Type B pancreatic cell (in vitro differentiated cells): ENCODE data around the gene SPATA20. TPM values are rescaled to one million over a fixed set of nuclear protein-coding genes. Genes with fewer than 3 reads are reported as not detected.

Source experiments
- DNase-seq: peaks from one replicate; pipeline ENCODE4 v3.0.0; 2021; ENCODE audit warnings: mixed read lengths; ENCODE audit not compliant: unreplicated experiment; ENCODE audit errors: extremely low spot score
- H3K27ac Mint-ChIP-seq: 2 replicates; pipeline ENCODE4 v1.8.0; 2021; ENCODE audit warnings: mild to moderate bottlenecking, mixed read lengths
- H3K27me3 Mint-ChIP-seq: 2 replicates; pipeline ENCODE4 v1.8.0; 2021; ENCODE audit warnings: mixed read lengths
- H3K36me3 Mint-ChIP-seq: 2 replicates; pipeline ENCODE4 v1.8.0; 2021; ENCODE audit warnings: mixed read lengths
- H3K4me1 Mint-ChIP-seq: one replicate; pipeline ENCODE4 v1.8.0; 2021; ENCODE audit warnings: mixed read lengths; ENCODE audit not compliant: unreplicated experiment
- H3K4me3 Mint-ChIP-seq: 2 replicates; pipeline ENCODE4 v1.8.0; 2021; ENCODE audit warnings: mild to moderate bottlenecking, mixed read lengths
- H3K9me3 Mint-ChIP-seq: 2 replicates; pipeline ENCODE4 v1.8.0; 2021; ENCODE audit warnings: mixed read lengths
- total RNA-seq: library from RNA; stranded (reverse); gene quantifications from 2 replicates; pipeline ENCODE4 v1.2.1, GENCODE V29; 2021; ENCODE audit warnings: low replicate concordance
- TF ChIP-seq, protein P1 (sequence below): fragments of 200-600 bp; sonication (generic); conservative IDR thresholded peaks from 2 replicates; pipeline ENCODE4 v1.5.0; 2021; ENCODE audit warnings: antibody characterized with exemption, mild to moderate bottlenecking

The SPATA20 gene
- total RNA-seq, 1 donor from 2014 or later, result 51.3 TPM

DNA sequence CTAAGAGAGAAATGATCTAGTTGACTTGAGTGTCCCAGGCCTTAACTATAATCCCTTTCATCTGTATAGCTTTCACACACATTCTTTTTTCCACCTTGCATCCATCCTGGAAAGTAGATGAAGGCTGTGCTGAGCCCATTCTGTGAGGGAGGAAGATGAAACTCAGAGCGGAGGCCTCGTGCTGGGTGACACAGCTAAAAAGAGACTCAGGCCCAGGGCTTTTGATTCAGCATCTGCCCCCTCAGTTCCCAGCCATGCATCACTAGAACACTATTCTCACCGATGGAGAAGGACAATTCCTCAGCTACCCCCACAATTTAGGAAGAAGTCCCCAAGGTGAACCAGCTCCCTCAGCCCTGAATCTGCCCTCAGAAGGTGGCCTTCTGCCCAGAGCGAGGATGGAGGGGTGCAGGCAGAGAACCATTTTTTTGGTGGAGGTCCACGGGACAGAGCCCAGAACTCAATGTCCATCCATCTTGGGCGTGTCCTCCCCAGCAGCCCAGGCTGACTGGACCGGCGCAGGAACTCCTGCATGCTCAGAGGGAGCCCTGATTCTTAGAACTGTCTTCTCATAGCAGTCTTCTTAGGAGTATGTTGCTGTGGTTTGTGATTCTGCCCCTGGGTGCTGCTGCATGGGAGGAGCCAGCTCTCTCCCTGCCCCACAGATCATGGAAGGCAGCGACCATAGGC, 44.5 kb upstream of the SPATA20 start:
- H3K27me3 Mint-ChIP-seq, result no peaks in the 10 kb centered on the region
- DNase-seq, result no peak
- H3K27ac Mint-ChIP-seq, result no peak overlapping the region
- no peaks in the 10 kb centered on the region for H3K9me3 Mint-ChIP-seq
- peaks cover 35% of the 10 kb centered on the region for H3K4me1 Mint-ChIP-seq
- H3K4me3 Mint-ChIP-seq, result no peak overlapping the region
- TF ChIP-seq, protein P1, sequence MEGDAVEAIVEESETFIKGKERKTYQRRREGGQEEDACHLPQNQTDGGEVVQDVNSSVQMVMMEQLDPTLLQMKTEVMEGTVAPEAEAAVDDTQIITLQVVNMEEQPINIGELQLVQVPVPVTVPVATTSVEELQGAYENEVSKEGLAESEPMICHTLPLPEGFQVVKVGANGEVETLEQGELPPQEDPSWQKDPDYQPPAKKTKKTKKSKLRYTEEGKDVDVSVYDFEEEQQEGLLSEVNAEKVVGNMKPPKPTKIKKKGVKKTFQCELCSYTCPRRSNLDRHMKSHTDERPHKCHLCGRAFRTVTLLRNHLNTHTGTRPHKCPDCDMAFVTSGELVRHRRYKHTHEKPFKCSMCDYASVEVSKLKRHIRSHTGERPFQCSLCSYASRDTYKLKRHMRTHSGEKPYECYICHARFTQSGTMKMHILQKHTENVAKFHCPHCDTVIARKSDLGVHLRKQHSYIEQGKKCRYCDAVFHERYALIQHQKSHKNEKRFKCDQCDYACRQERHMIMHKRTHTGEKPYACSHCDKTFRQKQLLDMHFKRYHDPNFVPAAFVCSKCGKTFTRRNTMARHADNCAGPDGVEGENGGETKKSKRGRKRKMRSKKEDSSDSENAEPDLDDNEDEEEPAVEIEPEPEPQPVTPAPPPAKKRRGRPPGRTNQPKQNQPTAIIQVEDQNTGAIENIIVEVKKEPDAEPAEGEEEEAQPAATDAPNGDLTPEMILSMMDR, result no peak
- no peaks in the 10 kb centered on the region for H3K36me3 Mint-ChIP-seq

DNA sequence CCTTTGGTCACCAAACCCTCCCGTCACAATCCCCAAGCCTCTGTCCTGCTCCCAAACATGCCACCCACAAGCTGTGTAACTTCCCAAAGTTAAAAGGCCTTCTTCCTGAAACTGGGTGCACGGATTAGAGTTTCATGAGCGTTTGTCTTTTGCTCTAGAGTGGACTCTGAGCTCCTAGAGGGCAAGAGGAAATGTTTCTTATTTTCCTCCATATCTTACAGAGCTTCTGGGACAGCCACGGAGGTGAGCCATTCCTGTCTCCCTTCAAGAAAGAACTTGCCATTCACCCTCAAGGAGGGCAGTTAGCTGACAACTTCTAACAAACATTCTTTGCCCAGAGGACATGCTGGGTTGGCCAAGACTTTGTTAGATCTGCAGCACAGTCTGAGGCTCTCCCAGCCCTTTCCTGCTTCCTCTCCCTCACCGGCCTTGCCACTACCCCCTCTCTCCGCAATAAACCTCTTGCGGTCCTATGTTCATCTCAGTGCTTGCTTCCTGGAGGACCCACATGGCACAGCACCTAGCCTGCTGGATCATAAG, 41.3 kb upstream of the SPATA20 start:
- peak overlapping the region; percentile 59 for H3K4me3 Mint-ChIP-seq
- H3K27ac Mint-ChIP-seq, result peak overlapping the region; percentile 71
- no peaks in the 10 kb centered on the region for H3K9me3 Mint-ChIP-seq
- no peak for DNase-seq
- H3K36me3 Mint-ChIP-seq, result no peaks in the 10 kb centered on the region
- peaks cover 47% of the 10 kb centered on the region for H3K4me1 Mint-ChIP-seq
- no peaks in the 10 kb centered on the region for H3K27me3 Mint-ChIP-seq
- TF ChIP-seq, protein P1, result no peak

DNA sequence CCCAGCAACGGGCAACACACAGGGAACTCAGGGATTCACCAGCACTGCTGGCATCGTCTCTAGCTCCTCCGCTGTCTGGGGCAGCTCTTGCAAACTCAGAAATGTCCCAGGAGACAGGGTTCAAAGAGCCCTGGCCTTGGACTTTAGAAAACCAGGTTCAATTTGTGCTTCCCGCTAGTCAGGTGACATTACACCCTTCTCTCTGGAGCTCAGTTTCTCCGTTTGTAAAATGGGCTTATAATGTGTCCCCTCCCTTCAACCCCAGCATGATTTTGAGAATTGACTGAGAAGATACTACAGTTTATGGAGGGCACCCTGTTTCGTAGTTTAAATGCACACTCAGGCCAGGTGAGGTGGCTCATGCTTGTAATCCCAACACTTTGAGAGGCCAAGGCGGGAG, 40.7 kb upstream of the SPATA20 start:
- H3K4me1 Mint-ChIP-seq, result peaks cover 53% of the 10 kb centered on the region
- H3K4me3 Mint-ChIP-seq, result peak overlapping the region; percentile 59
- DNase-seq, result no peak
- H3K27me3 Mint-ChIP-seq, result no peaks in the 10 kb centered on the region
- H3K36me3 Mint-ChIP-seq, result no peaks in the 10 kb centered on the region
- peak overlapping the region; percentile 71 for H3K27ac Mint-ChIP-seq
- TF ChIP-seq, protein P1, result no peak
- H3K9me3 Mint-ChIP-seq, result no peaks in the 10 kb centered on the region

DNA sequence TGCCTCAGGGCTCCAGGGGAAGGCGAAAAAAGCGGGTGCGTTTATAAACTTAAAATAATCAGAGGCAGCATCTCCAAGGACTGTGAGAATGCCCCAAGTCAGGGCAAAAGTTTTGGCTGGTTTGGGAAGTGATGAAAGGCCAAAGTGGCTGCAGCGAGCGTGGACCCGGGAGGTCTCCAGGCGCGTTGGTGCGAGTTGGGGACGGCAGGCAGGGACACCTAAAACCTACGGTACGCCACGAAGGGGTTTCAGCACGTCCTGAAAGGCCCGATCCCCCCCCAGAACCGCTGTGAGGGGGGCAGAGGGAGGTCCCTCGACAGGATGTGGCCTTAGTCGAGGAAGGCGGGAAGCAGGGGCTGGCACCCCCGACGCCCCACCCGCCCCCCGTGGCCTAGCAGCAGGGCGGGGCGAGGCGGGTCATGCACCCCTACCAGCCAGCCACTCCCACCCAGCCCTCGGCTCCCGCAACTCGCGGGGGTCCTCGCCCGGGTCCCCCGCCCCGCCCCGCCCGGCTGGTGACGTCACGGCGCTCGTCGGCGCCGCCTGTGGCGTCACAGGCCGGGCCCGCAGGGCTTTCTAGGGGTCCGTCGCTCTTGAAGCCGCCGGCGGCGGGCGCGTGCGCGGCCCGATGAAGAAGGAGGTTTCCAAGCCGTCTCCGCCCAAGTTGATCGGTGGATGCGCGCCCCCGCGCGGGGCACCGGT, 39.0 kb upstream of the SPATA20 start, which contains the start of gene MYCBPAP:
Gene MYCBPAP, plus strand, starts transcription at position 569 of the 702 bp plus-strand sequence. CDS start 236 bp downstream, outside the sequence.
- TF ChIP-seq, protein P1, result no peak
- Mint-ChIP-seq H3K27ac (peak within 1 kb of the TSS; percentile 82), H3K4me1 (peaks cover 45% of the 10 kb centered on the region), H3K36me3 (no peaks in the 10 kb centered on the region), H3K4me3 (peak within 1 kb of the TSS; percentile 87), H3K9me3 (no peaks in the 10 kb centered on the region), H3K27me3 (no peaks in the 10 kb centered on the region)
- DNase-seq, result peak; percentile 85

DNA sequence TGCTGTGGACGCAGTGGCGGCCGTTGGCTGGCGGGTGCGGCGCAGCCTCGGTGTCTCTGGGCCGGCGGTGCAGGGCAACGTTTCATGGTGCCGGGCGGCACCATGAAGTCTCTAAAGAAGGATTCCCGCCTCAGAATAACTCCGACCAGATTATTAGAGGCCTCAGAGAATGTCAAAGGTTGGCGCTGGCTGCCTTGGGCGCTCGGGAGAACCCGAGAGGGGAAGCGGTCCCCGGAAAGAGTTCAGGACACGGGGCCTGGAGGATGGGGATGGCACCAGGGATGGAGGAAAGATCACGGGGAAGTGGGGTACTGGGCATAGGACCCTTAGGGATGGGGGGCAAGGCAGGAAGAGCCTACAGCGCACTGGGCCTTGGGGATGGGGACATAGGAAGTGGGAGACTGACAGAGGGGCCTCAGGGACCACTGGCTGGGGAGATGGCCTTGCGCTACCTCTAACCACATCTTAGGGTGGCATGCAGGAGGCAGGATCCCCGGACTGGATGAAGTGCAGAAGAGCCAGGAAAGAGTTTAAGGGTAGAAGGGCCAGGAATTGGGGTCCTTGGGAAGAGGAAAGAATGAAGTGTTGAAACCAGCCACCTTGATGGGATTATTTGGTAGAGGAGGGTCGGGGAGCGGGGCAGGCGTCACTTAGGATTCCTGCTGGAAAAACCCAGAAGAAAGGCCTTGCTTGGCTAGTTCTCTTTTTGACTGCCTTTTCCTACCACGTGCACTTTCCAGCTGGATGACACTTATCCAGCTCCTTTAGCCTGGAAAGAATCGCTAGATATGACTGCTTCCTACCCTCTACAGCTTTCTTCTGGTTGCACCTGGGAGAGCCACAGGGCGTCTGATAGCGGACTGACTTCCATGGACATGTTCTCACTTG, 38.2 kb upstream of the SPATA20 start:
- Mint-ChIP-seq H3K27me3 (no peaks in the 10 kb centered on the region), H3K4me1 (peaks cover 44% of the 10 kb centered on the region), H3K4me3 (peak overlapping the region; percentile 87), H3K36me3 (no peaks in the 10 kb centered on the region), H3K9me3 (no peaks in the 10 kb centered on the region), H3K27ac (peak overlapping the region; percentile 82)
- no peak for DNase-seq
- TF ChIP-seq, protein P1, result no peak
